Smooth muscle cell (in vitro differentiated cells): ENCODE measurements around the gene GLP1R. TPM values are rescaled to one million over a fixed set of nuclear protein-coding genes. Genes with fewer than 3 reads are reported as not detected.

ENCODE experiments used
- DNase-seq: peaks from one replicate; lab custom pipeline; 2025; ENCODE audit not compliant: unreplicated experiment; lab: John Stamatoyannopoulos, UW
- H2AFZ ChIP-seq: fragments of 200-600 bp; sonication (generic); 2 replicates; pipeline ENCODE4 v1.6.0; 2016; ENCODE audit warnings: antibody characterized with exemption, low read depth, mild to moderate bottlenecking
- H3F3A ChIP-seq: fragments of 200-600 bp; sonication (generic); 2 replicates; pipeline ENCODE4 v1.6.0; 2017; ENCODE audit warnings: antibody characterized with exemption, low read depth
- H3K27ac ChIP-seq: fragments of 200-600 bp; sonication (generic); 2 replicates; pipeline ENCODE4 v1.5.1; 2016; ENCODE audit warnings: low read depth, mild to moderate bottlenecking
- H3K27me3 ChIP-seq: fragments of 200-600 bp; sonication (generic); 2 replicates; pipeline ENCODE4 v1.6.1; 2016; ENCODE audit warnings: low read depth, mild to moderate bottlenecking
- H3K36me3 ChIP-seq: fragments of 200-600 bp; sonication (generic); 2 replicates; pipeline ENCODE4 v1.5.1; 2016; ENCODE audit warnings: low read depth
- H3K4me1 ChIP-seq: fragments of 200-600 bp; sonication (generic); 2 replicates; pipeline ENCODE4 v1.5.1; 2016; ENCODE audit warnings: low read depth
- H3K4me2 ChIP-seq: fragments of 200-600 bp; sonication (generic); 2 replicates; pipeline ENCODE4 v1.6.0; 2016; ENCODE audit warnings: mild to moderate bottlenecking
- H3K4me3 ChIP-seq: fragments of 200-600 bp; sonication (generic); 2 replicates; pipeline ENCODE4 v1.5.1; 2016; ENCODE audit warnings: mild to moderate bottlenecking
- H3K79me2 ChIP-seq: fragments of 200-600 bp; sonication (generic); 2 replicates; pipeline ENCODE4 v1.6.0; 2016; ENCODE audit warnings: low read depth, mild to moderate bottlenecking
- H3K9ac ChIP-seq: fragments of 200-600 bp; sonication (generic); 2 replicates; pipeline ENCODE4 v1.6.0; 2016; ENCODE audit warnings: low read depth
- H3K9me3 ChIP-seq: fragments of 200-600 bp; sonication (generic); replicated peaks from 2 replicates; pipeline ENCODE4 v1.5.1; 2016; ENCODE audit warnings: low read depth
- H4K20me1 ChIP-seq: fragments of 200-600 bp; sonication (generic); 2 replicates; pipeline ENCODE4 v1.6.0; 2016; ENCODE audit warnings: low read depth
- whole genome bisulfite sequencing: methylation state at CpG from one replicate; pipeline ENCODE4 v1.1.7; 2016; ENCODE audit warnings: low lambda C conversion rate; 5-methylcytosine and 5-hydroxymethylcytosine counted together
- polyA plus RNA-seq: library from polyadenylated mRNA; unstranded; fragments of >200 nt; fragmentation: Nextera tagmentation; extraction: Ambion mirVana; gene quantifications from 2 replicates; pipeline ENCODE4 v1.2.1, GENCODE V29; 2016
- total RNA-seq: library from RNA; depleted of rRNA; stranded (reverse); fragments of >200 nt; gene quantifications from 2 replicates; pipeline ENCODE4 v1.2.3, GENCODE V29; 2014
- TF ChIP-seq, protein P1 (sequence below): fragments of 200-600 bp; sonication (generic); IDR thresholded peaks from 2 replicates; pipeline ENCODE4 v1.5.1; 2017; ENCODE audit warnings: borderline replicate concordance, mild to moderate bottlenecking, antibody characterized with exemption; ENCODE audit not compliant: insufficient read depth, poor library complexity, severe bottlenecking

GLP1R gene
- total and polyA plus RNA-seq, 2 experiments from 2014 or later: not detected

DNA sequence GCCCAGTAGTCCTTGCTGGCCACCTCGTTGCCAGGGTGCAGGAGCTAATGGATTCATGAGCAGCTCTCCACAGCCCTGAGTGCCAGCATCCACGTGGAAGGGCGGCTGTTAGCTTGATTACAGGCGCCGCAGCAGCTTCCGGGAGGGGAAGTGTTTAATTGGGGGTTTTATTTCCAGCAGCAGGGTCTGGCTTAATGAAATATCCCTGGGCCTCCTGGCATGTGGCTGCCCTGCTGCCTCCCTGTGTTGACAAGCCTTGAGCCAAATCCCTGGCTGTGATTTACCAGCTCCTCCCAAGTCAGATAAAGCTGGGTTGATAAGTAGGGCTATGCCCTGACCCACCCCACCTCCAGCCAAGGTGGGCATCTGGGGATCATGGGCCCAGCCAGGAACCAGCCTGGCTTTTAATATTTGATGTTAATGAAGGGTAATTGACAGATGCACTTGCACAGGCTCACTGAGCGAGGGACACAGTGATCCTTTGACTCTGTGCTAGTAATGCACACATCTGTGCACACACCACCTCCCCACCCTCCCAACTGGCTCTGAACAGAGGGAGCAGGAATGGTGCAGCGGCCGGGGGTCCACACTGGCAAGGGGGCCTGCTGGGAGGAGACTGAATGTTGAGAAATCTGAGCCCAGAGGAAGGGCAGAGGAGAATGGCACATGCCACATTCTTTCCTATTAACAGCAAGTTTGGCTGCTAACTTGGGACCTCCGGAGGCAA lies 13.6 kb downstream of the GLP1R start:
- H2AFZ ChIP-seq: no peak overlapping the region
- H3K9ac ChIP-seq: no peak overlapping the region
- H3K79me2 ChIP-seq: no peaks in the 10 kb centered on the region
- H3K27me3 ChIP-seq: peaks cover 38% of the 10 kb centered on the region
- no peaks in the 10 kb centered on the region for H3F3A ChIP-seq
- no peak for DNase-seq
- H3K27ac ChIP-seq: no peak overlapping the region
- H3K9me3 ChIP-seq: no peaks in the 10 kb centered on the region
- H4K20me1 ChIP-seq: no peaks in the 10 kb centered on the region
- TF ChIP-seq, protein P1, sequence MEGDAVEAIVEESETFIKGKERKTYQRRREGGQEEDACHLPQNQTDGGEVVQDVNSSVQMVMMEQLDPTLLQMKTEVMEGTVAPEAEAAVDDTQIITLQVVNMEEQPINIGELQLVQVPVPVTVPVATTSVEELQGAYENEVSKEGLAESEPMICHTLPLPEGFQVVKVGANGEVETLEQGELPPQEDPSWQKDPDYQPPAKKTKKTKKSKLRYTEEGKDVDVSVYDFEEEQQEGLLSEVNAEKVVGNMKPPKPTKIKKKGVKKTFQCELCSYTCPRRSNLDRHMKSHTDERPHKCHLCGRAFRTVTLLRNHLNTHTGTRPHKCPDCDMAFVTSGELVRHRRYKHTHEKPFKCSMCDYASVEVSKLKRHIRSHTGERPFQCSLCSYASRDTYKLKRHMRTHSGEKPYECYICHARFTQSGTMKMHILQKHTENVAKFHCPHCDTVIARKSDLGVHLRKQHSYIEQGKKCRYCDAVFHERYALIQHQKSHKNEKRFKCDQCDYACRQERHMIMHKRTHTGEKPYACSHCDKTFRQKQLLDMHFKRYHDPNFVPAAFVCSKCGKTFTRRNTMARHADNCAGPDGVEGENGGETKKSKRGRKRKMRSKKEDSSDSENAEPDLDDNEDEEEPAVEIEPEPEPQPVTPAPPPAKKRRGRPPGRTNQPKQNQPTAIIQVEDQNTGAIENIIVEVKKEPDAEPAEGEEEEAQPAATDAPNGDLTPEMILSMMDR: no peak
- no peaks in the 10 kb centered on the region for H3K36me3 ChIP-seq
- whole genome bisulfite sequencing: 79% methylated on average over 10 of the region's 10 CpGs
- H3K4me1 ChIP-seq: no peaks in the 10 kb centered on the region
- no peak overlapping the region for H3K4me3 ChIP-seq
- no peak overlapping the region for H3K4me2 ChIP-seq

DNA sequence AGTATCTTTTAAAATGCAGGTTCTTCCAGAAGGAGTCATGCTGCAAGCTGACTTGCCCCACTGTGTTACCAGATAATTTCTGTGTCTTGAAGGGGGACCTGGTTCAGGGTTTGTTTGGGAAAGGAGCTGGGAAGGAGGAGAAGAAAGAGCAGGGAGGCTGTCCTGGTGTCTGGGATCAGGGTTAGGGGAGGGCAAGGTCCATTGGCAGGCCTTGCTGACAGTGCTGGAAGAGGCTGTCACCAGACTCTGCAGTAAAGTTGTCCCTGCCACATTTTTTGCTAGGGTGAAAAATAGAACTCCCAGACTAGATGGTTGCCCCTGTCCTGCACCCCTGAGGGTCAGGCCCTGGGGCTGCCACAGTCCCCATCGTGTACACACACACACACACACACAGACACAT lies 14.9 kb downstream of the GLP1R start:
- Histone ChIP-seq H3F3A (no peaks in the 10 kb centered on the region), H3K79me2 (no peaks in the 10 kb centered on the region), H3K27ac (no peak overlapping the region), H3K4me1 (no peaks in the 10 kb centered on the region), H3K4me2 (no peak overlapping the region), H3K36me3 (no peaks in the 10 kb centered on the region), H3K9me3 (no peaks in the 10 kb centered on the region), H2AFZ (no peak overlapping the region), H3K9ac (no peak overlapping the region), H3K4me3 (no peak overlapping the region), H3K27me3 (peaks cover 36% of the 10 kb centered on the region), H4K20me1 (no peaks in the 10 kb centered on the region)
- TF ChIP-seq, protein P1: no peak
- WGBS: 55% methylated on average over 1 of the region's 1 CpG
- DNase-seq: no peak

DNA sequence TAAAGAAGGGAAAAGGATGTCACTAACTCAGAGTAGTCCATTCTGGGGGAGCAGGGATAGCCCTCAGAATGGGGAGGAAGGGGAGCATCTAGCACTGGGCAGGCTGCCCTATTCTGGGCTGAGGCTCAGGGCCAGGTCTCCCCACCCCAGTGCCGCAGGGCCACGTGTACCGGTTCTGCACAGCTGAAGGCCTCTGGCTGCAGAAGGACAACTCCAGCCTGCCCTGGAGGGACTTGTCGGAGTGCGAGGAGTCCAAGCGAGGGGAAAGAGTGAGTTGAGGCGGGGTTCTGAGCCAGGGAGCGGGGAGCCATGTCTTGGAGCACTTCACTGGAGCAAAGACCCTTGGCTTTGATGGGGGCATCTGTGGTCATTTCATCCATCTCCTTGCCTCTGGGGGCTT lies 17.0 kb downstream of the GLP1R start:
- no peaks in the 10 kb centered on the region for H3K4me1 ChIP-seq
- no peak for DNase-seq
- WGBS: 91% methylated on average over 8 of the region's 8 CpGs

More for the DNA sequence above, 17.0 kb downstream of the GLP1R start:
- Histone ChIP-seq H3F3A (no peaks in the 10 kb centered on the region), H4K20me1 (no peaks in the 10 kb centered on the region), H3K9ac (no peak overlapping the region), H3K4me2 (no peak overlapping the region), H3K27me3 (peaks cover 21% of the 10 kb centered on the region), H3K36me3 (no peaks in the 10 kb centered on the region), H3K79me2 (no peaks in the 10 kb centered on the region), H3K4me3 (no peak overlapping the region), H3K9me3 (no peaks in the 10 kb centered on the region), H2AFZ (no peak overlapping the region), H3K27ac (no peak overlapping the region)
- TF ChIP-seq, protein P1: no peak
